ENCODE measurements around the gene TAF7. TPM values are rescaled to one million over a fixed set of nuclear protein-coding genes. Genes with fewer than 3 reads are reported as not detected.

Gene TAF7
- total RNA-seq, 1 experiment from 2014 or later = 40.9 TPM

- H3K27me3 ChIP-seq (ENCODE audit: insufficient read depth, low read length) = no peaks in the 10 kb centered on the region
- no peaks in the 10 kb centered on the region for H3K4me1 ChIP-seq (ENCODE audit: control insufficient read depth in 1 of 2, insufficient read depth in 2 of 2, low read length in 2 of 2)
- intact Hi-C loops (cut with micrococcal nuclease) = loop anchor here (5.0 kb wide), 1 partner anchor 44 kb away; no protein-coding TSS in a partner anchor
- no peaks in the 10 kb centered on the region for H4K20me1 ChIP-seq (ENCODE audit: insufficient read depth)
- H3K9ac ChIP-seq (ENCODE audit: low read length) = no peak overlapping the region
- CTCF ChIA-PET = no interaction called here
- no peak overlapping the region for H3K27ac ChIP-seq (ENCODE audit: low read depth, low read length)
- H3K4me2 ChIP-seq (ENCODE audit: low read length) = no peak overlapping the region
- H3K79me2 ChIP-seq (ENCODE audit: insufficient read depth, low read length) = no peaks in the 10 kb centered on the region
- no peak overlapping the region for H3K4me3 ChIP-seq (replicated peaks in 1 of 2; ENCODE audit: low read depth in 1 of 2, low read length in 2 of 2)
- H3K9me2 ChIP-seq (ENCODE audit: insufficient read depth) = no peaks in the 10 kb centered on the region
- peaks cover 0 to 11% of the 10 kb centered on the region in 2 experiments; a peak in 1 of 4 replicates for H3K9me3 ChIP-seq (ENCODE audit: control insufficient read depth in 1 of 2, insufficient read depth in 1 of 2, low read depth in 1 of 2, low read length in 2 of 2)
- ATAC-seq = no peak
- H3K36me3 ChIP-seq (ENCODE audit: control insufficient read depth in 1 of 2, insufficient read depth in 2 of 2, low read length in 2 of 2) = no peaks in the 10 kb centered on the region
- TF ChIP-seq ZBTB33 (IDR thresholded peaks at IDR 0.05; ENCODE audit: extremely low read depth, insufficient replicate concordance, low read length) = no peak
- TF ChIP-seq POLR2A (IDR thresholded peaks at IDR 0.05; ENCODE audit: borderline replicate concordance, extremely low read depth, insufficient read depth, insufficient read length) = no peak
- no peak for TF ChIP-seq TCF7L2 (IDR thresholded peaks at IDR 0.05; ENCODE audit: borderline replicate concordance, extremely low read depth, insufficient read depth, insufficient read length)
- TF ChIP-seq REST (IDR thresholded peaks at IDR 0.05; ENCODE audit: low read depth) = no peak
- TF ChIP-seq CEBPB (IDR thresholded peaks at IDR 0.05; ENCODE audit: low read depth) = no peak
- no peak for TF ChIP-seq EZH2 (IDR thresholded peaks at IDR 0.05)
- no peak for TF ChIP-seq EGR1 (IDR thresholded peaks at IDR 0.05; ENCODE audit: low read depth)
- no peak for TF ChIP-seq ATF3 (IDR thresholded peaks at IDR 0.05)
- TF ChIP-seq JUND (IDR thresholded peaks at IDR 0.05) = no peak
- no peak for TF ChIP-seq MAX (IDR thresholded peaks at IDR 0.05)
- no peak for TF ChIP-seq ZFX (IDR thresholded peaks at IDR 0.05)
- no peak for TF ChIP-seq SP1 (IDR thresholded peaks at IDR 0.05; ENCODE audit: low read depth)
- TF ChIP-seq YY1 (IDR thresholded peaks at IDR 0.05; ENCODE audit: extremely low read depth, insufficient replicate concordance, low read depth, low read length) = no peak
- no peak for TF ChIP-seq SRF (IDR thresholded peaks at IDR 0.05; ENCODE audit: low read depth)
- TF ChIP-seq CBX3 (IDR thresholded peaks at IDR 0.05; ENCODE audit: low read depth) = no peak
- no peak for TF ChIP-seq SIN3A (IDR thresholded peaks at IDR 0.05; ENCODE audit: low read depth)
- TF ChIP-seq EZH2phosphoT487 (IDR thresholded peaks at IDR 0.05; ENCODE audit: borderline replicate concordance) = no peak
- no peak for DNase-seq (ENCODE audit: low read depth, low spot score)
- POLR2A ChIA-PET = no interaction called here
- no peak overlapping the region for H2AFZ ChIP-seq (ENCODE audit: low read depth, low read length, poor library complexity, severe bottlenecking)
- no TSS peak for BruUV-seq (replicated peaks)
- RAD21 ChIA-PET (ENCODE audit: low non-redundant PET in 1 of 2, low total read pairs in 2 of 2, uncharacterized antibody in 2 of 2, unreplicated experiment in 2 of 2) = no interaction called here
Observed at GRCh38 chr5:141306630-141307029, 14.0 kb downstream of the TAF7 start.
